Upper lobe of right lung (tissue), 1 donor: Measurements from ENCODE around the gene ZNF521. TPM values are rescaled to one million over a fixed set of nuclear protein-coding genes. Genes with fewer than 3 reads are reported as not detected.

Experiments
- ATAC-seq: fragments of 200-7000 bp; cut with Tn5 transposase; one replicate; pipeline ENCODE4 v1.9.1; 2020; ENCODE audit warnings: mild to moderate bottlenecking, moderate library complexity
- DNase-seq: peaks from one replicate; pipeline ENCODE4 v3.0.0-alpha.2; 2020
- H3K27ac ChIP-seq: fragments of 200-600 bp; one replicate; pipeline ENCODE4 v1.8.0; 2022
- H3K27me3 ChIP-seq: fragments of 200-600 bp; one replicate; pipeline ENCODE4 v1.8.0; 2022; ENCODE audit warnings: mild to moderate bottlenecking
- H3K36me3 ChIP-seq: fragments of 200-600 bp; one replicate; pipeline ENCODE4 v1.8.0; 2022
- H3K4me1 ChIP-seq: fragments of 200-600 bp; one replicate; pipeline ENCODE4 v1.8.0; 2022
- H3K4me3 ChIP-seq: fragments of 200-600 bp; one replicate; pipeline ENCODE4 v1.8.0; 2022; ENCODE audit warnings: mild to moderate bottlenecking
- H3K9me3 ChIP-seq: fragments of 200-600 bp; one replicate; pipeline ENCODE4 v1.8.0; 2022
- intact Hi-C: fragments of 100-400 bp; cut with DNase I; formaldehyde crosslinking; loops from one replicate; pipeline ENCODE4 v1.11.0; 2022
- total RNA-seq: library from RNA; stranded (reverse); fragmentation: NEBNext Ultra II Directional; extraction: Animal tissue kit (Norgen Biotek cat#: 25700); gene quantifications from one replicate; pipeline ENCODE4 v1.2.1, GENCODE V29; 2021
- TF ChIP-seq, protein P1 (sequence below): fragments of 200-600 bp; IDR thresholded peaks from one replicate; pipeline ENCODE4 v1.8.0; 2022; ENCODE audit warnings: antibody characterized with exemption
- donor health status: DM: no; HTN: yes; CAD: no; lungs with severe emphysema.

The ZNF521 gene
- total RNA-seq, 1 donor from 2014 or later, result 25.0 TPM

DNA sequence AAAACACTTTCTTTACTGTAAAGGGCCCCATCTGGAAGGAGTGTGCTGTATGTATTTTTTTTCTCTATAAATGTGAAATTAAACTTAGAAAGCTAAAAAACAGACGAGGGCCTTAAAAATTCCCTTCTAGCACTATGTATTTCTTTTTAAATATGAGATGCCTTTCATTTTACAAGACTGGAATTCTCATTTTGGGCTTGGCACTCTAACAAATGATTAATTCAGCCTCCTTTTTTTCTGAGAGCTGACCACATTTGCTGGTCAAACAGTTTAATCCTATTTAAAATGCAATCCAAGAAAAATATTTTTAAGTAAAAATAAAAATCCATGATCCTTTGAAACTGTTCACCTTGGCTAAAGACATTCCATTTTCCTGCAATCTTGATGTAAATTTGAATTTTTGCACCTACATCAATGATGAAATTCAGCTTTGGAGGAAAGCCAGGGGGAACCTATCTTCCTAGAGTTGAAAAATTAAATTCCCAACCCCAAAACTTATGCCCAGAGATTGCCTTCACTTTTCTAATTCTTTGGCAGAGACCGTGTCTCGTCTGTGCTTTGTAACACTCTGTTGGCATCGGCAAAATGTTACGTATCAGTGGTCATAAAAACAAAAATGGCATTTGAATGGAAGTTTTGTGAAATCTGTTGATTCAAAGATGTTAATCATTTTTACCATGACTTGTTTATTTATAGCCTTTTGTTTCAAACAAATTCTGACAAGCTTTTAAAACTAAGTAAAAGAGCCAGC lies 284.5 kb downstream of the ZNF521 start:
- intact Hi-C loops, result no loop called here
- Histone ChIP-seq H3K4me3 (no peak overlapping the region), H3K4me1 (peaks cover 4% of the 10 kb centered on the region), H3K27ac (no peak overlapping the region), H3K27me3 (no peaks in the 10 kb centered on the region), H3K9me3 (no peaks in the 10 kb centered on the region), H3K36me3 (no peaks in the 10 kb centered on the region)
- TF ChIP-seq, protein P1, sequence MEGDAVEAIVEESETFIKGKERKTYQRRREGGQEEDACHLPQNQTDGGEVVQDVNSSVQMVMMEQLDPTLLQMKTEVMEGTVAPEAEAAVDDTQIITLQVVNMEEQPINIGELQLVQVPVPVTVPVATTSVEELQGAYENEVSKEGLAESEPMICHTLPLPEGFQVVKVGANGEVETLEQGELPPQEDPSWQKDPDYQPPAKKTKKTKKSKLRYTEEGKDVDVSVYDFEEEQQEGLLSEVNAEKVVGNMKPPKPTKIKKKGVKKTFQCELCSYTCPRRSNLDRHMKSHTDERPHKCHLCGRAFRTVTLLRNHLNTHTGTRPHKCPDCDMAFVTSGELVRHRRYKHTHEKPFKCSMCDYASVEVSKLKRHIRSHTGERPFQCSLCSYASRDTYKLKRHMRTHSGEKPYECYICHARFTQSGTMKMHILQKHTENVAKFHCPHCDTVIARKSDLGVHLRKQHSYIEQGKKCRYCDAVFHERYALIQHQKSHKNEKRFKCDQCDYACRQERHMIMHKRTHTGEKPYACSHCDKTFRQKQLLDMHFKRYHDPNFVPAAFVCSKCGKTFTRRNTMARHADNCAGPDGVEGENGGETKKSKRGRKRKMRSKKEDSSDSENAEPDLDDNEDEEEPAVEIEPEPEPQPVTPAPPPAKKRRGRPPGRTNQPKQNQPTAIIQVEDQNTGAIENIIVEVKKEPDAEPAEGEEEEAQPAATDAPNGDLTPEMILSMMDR, result no peak
- ATAC-seq (no peak), DNase-seq (no peak)

DNA sequence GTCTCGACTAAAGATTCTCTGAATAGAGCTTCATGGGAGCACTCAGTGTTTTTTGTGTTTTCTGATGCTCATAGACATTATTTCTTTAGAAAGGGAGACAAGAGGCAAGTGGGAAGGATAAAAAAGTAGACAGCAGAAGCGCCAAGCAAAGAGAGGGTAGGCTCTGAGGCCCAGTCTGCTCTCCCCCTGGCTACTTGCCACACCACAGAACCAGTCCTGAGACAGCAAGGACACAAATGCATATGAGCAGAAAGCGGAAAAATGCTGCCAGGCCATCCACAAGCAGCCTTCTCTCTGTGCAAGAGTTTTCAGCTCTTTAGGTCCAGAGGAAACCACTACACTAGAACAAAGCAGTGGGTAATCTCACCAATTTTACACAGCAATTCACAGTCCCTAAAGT lies 285.4 kb downstream of the ZNF521 start:
- intact Hi-C loops, result no loop called here
- H3K4me1 ChIP-seq, result peaks cover 4% of the 10 kb centered on the region
- no peaks in the 10 kb centered on the region for H3K9me3 ChIP-seq
- TF ChIP-seq, protein P1, result no peak
- DNase-seq (no peak), ATAC-seq (no peak)
- no peak overlapping the region for H3K4me3 ChIP-seq
- no peak overlapping the region for H3K27ac ChIP-seq
- H3K36me3 ChIP-seq, result no peaks in the 10 kb centered on the region
- H3K27me3 ChIP-seq, result no peaks in the 10 kb centered on the region

DNA sequence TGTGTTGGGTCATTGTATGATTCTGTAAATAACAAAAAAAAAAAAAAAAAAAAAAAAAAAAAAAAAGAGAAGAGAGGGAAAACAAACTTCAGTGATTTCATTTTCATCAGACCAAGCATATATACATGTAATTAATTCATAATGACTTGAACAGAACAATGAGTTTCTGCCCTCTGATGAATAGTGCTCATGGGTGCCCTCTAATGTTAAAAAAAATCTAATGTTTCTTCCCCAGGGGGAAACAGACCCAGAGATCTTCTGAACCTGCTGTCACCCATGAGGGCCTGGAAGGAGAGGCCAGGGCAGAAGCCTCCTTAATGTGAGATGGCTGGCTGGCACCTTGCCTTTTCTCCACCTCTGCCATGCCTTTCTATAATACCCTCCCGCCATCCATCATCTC lies 289.2 kb downstream of the ZNF521 start:
- no peak for DNase-seq

DNA sequence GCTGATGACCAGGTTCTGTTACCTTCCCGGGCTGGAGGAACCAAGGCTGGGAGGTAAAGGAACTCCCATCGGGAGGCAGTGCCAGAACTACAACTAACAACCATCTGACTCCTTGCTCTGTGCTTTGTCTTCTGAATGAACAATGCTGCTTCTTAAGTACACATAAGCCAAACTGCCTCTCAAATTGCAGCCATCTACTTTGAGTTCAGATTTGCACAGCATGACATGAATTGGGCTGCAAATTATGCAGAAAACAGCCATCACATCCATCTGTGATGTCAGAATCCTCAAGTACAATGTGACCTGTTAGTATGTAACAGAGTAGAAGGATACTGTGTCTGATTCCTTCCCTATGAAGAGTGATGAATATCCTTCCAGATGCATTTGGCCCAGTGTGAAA lies 290.6 kb downstream of the ZNF521 start:
- intact Hi-C loops, result no loop called here
- DNase-seq, result no peak
- no peak overlapping the region for H3K4me3 ChIP-seq
- no peaks in the 10 kb centered on the region for H3K36me3 ChIP-seq
- no peaks in the 10 kb centered on the region for H3K4me1 ChIP-seq
- H3K27me3 ChIP-seq, result no peaks in the 10 kb centered on the region
- no peak for ATAC-seq
- TF ChIP-seq, protein P1, result no peak
- no peak overlapping the region for H3K27ac ChIP-seq
- H3K9me3 ChIP-seq, result no peaks in the 10 kb centered on the region

More for the DNA sequence above, 289.2 kb downstream of the ZNF521 start:
- no peak overlapping the region for H3K4me3 ChIP-seq
- no peaks in the 10 kb centered on the region for H3K9me3 ChIP-seq
- intact Hi-C loops, result no loop called here
- H3K36me3 ChIP-seq, result no peaks in the 10 kb centered on the region
- H3K27ac ChIP-seq, result no peak overlapping the region
- no peak for ATAC-seq
- peaks cover 4% of the 10 kb centered on the region for H3K4me1 ChIP-seq
- TF ChIP-seq, protein P1, result no peak
- H3K27me3 ChIP-seq, result no peaks in the 10 kb centered on the region

DNA sequence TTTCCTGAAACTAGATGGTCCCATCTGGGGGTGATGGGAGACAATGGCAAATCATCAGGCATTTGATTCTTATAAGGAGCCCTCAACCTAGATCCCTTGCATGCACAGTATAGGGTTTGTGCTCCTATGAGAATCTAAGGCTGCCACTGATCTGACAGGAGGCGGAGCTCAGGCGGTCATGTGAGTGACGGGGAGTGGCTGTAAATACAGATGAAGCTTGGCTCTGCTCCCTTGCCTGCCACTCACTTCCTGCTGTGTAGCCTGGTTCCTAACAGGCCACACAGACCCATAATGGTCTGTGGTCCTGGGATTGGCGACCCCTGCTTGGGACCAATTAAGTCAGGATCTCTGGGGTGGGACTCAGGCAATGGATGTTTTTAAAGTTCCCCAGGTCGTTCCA lies 293.4 kb downstream of the ZNF521 start:
- H3K4me3 ChIP-seq, result no peak overlapping the region
- no peak for ATAC-seq
- H3K27ac ChIP-seq, result no peak overlapping the region
- no peak for DNase-seq
- no peaks in the 10 kb centered on the region for H3K27me3 ChIP-seq
- no peaks in the 10 kb centered on the region for H3K4me1 ChIP-seq
- TF ChIP-seq, protein P1, result no peak
- H3K9me3 ChIP-seq, result no peaks in the 10 kb centered on the region
- intact Hi-C loops, result no loop called here
- H3K36me3 ChIP-seq, result no peaks in the 10 kb centered on the region
